Peyer's patch (tissue), 4 donors: ENCODE data around the gene ZBTB11.

Experiments
- CTCF ChIP-seq, 6 experiments: fragments of 450-650 bp in 4 of 6; fragments of 200-600 bp in 2 of 6; sonication (generic) in 1 of 6; IDR thresholded peaks; one replicate each; pipeline ENCODE4 v1.5.1; 2017 to 2019; ENCODE audit warnings: antibody characterized with exemption in 6 of 6, mild to moderate bottlenecking in 3 of 6, moderate library complexity in 1 of 6
- POLR2A ChIP-seq, 2 donors: fragments of 450-650 bp; IDR thresholded peaks; one replicate each; pipeline ENCODE4 v1.5.1; 2017; ENCODE audit warnings: antibody characterized with exemption in 2 of 2, mild to moderate bottlenecking in 2 of 2, moderate library complexity in 2 of 2

- no peak for TF ChIP-seq CTCF (IDR thresholded peaks at IDR 0.05)
- TF ChIP-seq POLR2A (IDR thresholded peaks at IDR 0.05), result no peak
Observed at GRCh38 chr3:101617478-101617877, 59.5 kb downstream of the ZBTB11 start.
